ENCODE results near the gene INF2. TPM values are rescaled to one million over a fixed set of nuclear protein-coding genes. Genes with fewer than 3 reads are reported as not detected.

The INF2 gene
- total and polyA plus RNA-seq, 2 donors (not counting 3 experiments of a cell fraction or from before 2014, with no cell fraction given): 55.3 to 124 TPM

DNA sequence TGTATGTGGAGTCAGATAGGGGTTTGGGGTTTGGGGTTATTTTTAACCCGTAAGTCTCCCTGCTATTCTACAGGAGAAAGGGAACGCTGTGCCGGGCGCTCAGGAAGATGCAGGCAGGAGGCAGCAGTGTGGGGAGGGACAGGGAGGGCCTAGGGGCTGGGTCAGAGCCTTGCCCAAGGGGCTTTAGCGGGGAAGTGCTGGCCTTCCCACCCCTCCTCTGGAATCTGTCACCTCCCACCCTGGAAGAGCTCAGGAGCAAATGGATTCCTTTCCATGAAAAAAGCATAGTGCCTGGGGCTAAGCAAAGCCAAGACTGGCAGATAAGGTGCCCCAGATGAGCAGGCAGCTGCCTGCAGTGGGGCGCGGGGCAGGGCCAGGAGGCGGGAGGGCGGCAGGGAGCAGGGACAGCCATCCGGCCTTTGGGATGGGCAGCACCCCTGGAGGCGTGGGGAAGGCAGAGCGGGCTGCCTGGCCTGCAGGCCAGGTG is 7.3 kb upstream of the INF2 start:
- H3K9ac ChIP-seq (replicated peaks; ENCODE audit: extremely low read depth, insufficient read depth, low read length): peak overlapping the region; percentile 48

More for the DNA sequence above, 7.3 kb upstream of the INF2 start:
- Histone ChIP-seq H3K9me1 (replicated peaks; ENCODE audit: control insufficient read depth, extremely low read depth, insufficient read depth, low read length) (no peaks in the 10 kb centered on the region), H3K9me3 (replicated peaks; ENCODE audit: control insufficient read depth, insufficient read depth, low read length) (no peaks in the 10 kb centered on the region), H2AFZ (ENCODE audit: low read depth, low read length) (peak overlapping the region; percentile 70), H3K4me1 (ENCODE audit: control insufficient read depth, extremely low read depth, insufficient read depth, low read length) (peaks cover 39% of the 10 kb centered on the region), H3K4me3 (replicated peaks in 1 of 3; ENCODE audit: insufficient read depth in 1 of 3, low read depth in 1 of 3, low read length in 3 of 3) (peak overlapping the region in 2 of 3 experiments; percentile 10 to 14), H4K20me1 (replicated peaks; ENCODE audit: control insufficient read depth, extremely low read depth, insufficient read depth, low read length) (no peaks in the 10 kb centered on the region), H3K27ac (ENCODE audit: insufficient read depth, low read depth, low read length) (peak overlapping the region; percentile 19), H3K79me2 (ENCODE audit: control insufficient read depth, insufficient read depth, low read length) (no peaks in the 10 kb centered on the region), H3K36me3 (ENCODE audit: control insufficient read depth in 2 of 2, extremely low read depth in 1 of 2, insufficient read depth in 2 of 2, low read length in 2 of 2) (no peaks in the 10 kb centered on the region), H3K27me3 (ENCODE audit: control insufficient read depth in 2 of 2, insufficient read depth in 2 of 2, low read length in 2 of 2) (no peaks in the 10 kb centered on the region), H3K4me2 (ENCODE audit: insufficient read depth, low read length) (peak overlapping the region; percentile 58)
- intact Hi-C loops (cut with micrococcal nuclease): no loop called here
- TF ChIP-seq POLR2AphosphoS5 (IDR thresholded peaks at IDR 0.05; ENCODE audit: insufficient read depth, low read depth, low read length) (no peak), GATA2 (IDR thresholded peaks at IDR 0.05; ENCODE audit: insufficient read depth, insufficient read length, low read depth, low read length) (no peak), JUN (IDR thresholded peaks at IDR 0.05; ENCODE audit: borderline replicate concordance, insufficient read depth, insufficient read length, low read depth) (no peak), POLR2A (IDR thresholded peaks at IDR 0.05; ENCODE audit: low read depth, low read length) (no peak), FOS (IDR thresholded peaks at IDR 0.05; ENCODE audit: borderline replicate concordance, insufficient read depth, low read length) (no peak), EZH2 (IDR thresholded peaks at IDR 0.05; ENCODE audit: borderline replicate concordance, low read depth, low read length, severe bottlenecking) (no peak), MYC (IDR thresholded peaks at IDR 0.05; ENCODE audit: low read depth, low read length) (no peak)
- TF ChIP-seq, protein P1, sequence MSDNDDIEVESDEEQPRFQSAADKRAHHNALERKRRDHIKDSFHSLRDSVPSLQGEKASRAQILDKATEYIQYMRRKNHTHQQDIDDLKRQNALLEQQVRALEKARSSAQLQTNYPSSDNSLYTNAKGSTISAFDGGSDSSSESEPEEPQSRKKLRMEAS (IDR thresholded peaks at IDR 0.05; ENCODE audit: insufficient read depth, insufficient read length): no peak
- TF ChIP-seq, protein P2, sequence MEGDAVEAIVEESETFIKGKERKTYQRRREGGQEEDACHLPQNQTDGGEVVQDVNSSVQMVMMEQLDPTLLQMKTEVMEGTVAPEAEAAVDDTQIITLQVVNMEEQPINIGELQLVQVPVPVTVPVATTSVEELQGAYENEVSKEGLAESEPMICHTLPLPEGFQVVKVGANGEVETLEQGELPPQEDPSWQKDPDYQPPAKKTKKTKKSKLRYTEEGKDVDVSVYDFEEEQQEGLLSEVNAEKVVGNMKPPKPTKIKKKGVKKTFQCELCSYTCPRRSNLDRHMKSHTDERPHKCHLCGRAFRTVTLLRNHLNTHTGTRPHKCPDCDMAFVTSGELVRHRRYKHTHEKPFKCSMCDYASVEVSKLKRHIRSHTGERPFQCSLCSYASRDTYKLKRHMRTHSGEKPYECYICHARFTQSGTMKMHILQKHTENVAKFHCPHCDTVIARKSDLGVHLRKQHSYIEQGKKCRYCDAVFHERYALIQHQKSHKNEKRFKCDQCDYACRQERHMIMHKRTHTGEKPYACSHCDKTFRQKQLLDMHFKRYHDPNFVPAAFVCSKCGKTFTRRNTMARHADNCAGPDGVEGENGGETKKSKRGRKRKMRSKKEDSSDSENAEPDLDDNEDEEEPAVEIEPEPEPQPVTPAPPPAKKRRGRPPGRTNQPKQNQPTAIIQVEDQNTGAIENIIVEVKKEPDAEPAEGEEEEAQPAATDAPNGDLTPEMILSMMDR (IDR thresholded peaks at IDR 0.05; ENCODE audit: extremely low read depth in 1 of 2, insufficient read depth in 1 of 2, low read depth in 1 of 2, low read length in 2 of 2): no peak
- CTCF ChIA-PET: interaction anchor here (0.7 to 3.7 kb wide), 6 partner anchors 13 to 43 kb away, joined by 3 to 20 read pairs (median 4); no protein-coding TSS in a partner anchor
- POLR2A ChIA-PET: interaction anchor here (1.2 kb wide), 1 partner anchor 17 kb away, joined by 4 read pairs; no protein-coding TSS in a partner anchor
- no peak for FAIRE-seq
- BruUV-seq (replicated peaks): no TSS peak
- DNase-seq (ENCODE audit: low read depth, low spot score): no peak
- dilution Hi-C loops (cut with MboI; ENCODE audit: extremely low pct_ligation_motif_present, low sequenced_read_pairs): no loop called here

All from endothelial cell of umbilical vein (primary cell).